ENCODE results near the gene PWWP2A.
"Not testable (repeated sequence)": the region's sequence is repeated elsewhere in the genome, so short reads cannot be mapped to it uniquely, and the experiment has no call there.

PWWP2A gene, protein sequence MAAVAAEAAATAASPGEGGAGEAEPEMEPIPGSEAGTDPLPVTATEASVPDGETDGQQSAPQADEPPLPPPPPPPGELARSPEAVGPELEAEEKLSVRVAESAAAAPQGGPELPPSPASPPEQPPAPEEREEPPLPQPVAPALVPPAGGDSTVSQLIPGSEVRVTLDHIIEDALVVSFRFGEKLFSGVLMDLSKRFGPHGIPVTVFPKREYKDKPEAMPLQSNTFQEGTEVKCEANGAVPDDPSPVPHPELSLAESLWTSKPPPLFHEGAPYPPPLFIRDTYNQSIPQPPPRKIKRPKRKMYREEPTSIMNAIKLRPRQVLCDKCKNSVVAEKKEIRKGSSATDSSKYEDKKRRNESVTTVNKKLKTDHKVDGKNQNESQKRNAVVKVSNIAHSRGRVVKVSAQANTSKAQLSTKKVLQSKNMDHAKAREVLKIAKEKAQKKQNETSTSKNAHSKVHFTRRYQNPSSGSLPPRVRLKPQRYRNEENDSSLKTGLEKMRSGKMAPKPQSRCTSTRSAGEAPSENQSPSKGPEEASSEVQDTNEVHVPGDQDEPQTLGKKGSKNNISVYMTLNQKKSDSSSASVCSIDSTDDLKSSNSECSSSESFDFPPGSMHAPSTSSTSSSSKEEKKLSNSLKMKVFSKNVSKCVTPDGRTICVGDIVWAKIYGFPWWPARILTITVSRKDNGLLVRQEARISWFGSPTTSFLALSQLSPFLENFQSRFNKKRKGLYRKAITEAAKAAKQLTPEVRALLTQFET

DNA sequence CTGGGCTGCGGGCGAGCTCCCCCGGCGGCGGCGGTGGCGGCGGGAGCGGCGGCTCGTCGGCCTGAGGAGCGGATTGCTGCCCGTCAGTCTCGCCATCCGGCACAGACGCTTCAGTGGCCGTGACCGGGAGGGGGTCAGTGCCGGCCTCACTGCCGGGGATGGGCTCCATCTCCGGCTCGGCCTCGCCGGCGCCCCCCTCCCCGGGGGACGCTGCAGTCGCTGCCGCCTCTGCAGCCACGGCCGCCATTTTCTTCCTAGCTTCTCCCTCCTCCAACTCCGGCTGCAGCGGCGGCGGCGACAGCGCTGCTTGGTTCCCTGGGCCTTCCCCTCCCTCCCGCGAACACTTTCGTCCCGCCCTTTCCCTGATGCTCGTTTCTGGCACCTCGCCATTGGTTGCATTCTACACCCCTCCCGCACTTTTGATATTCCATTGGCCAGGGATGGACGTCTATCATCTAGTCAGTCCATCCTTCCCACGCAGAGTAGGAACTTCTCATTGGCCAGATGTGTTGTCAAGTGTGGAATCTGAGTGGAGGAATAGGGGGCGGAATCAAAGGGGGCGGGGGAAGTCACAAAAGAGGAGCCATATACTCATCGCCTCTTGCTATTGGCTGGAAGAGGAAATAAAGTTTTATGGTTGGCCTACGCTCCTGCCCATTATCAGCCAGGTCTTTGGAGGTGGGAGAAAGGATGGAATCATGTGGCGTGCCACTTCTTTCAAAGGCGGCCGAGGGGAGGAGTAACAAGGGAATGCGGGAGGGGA lies at the start of gene PWWP2A:
PWWP2A (minus strand) TSS at position 309 of the 763 bp plus-strand sequence; CDS start at position 247, 62 bp downstream.
- peak; percentile 100 for DNase-seq

DNA sequence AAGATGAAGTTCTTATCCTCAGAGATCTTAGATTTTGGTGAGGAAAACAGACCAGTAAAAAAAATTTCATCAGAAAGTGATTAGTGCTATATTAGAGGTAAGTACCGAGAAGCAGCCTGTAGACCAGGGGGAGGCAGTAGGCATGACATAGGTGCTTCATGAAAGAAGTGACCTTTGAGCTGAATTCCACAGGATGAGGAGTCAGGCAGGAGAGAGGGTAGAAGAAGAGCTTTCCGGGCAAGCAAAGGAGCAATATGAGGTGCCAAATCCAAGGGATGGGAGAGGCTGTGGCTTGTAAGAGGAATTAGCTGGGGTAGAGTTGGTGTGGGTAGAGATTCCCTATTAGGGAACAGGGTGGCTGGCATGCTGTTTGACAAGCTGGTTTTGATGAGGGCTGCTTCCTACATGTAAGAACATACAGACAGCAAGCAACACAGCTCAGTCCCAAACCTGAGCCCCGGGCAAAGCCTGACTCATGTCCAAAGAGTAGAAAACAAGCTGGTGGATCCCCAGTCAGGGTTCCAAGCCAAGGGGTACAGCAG lies 48.4 kb upstream of the PWWP2A start:
- no peak for DNase-seq

DNA sequence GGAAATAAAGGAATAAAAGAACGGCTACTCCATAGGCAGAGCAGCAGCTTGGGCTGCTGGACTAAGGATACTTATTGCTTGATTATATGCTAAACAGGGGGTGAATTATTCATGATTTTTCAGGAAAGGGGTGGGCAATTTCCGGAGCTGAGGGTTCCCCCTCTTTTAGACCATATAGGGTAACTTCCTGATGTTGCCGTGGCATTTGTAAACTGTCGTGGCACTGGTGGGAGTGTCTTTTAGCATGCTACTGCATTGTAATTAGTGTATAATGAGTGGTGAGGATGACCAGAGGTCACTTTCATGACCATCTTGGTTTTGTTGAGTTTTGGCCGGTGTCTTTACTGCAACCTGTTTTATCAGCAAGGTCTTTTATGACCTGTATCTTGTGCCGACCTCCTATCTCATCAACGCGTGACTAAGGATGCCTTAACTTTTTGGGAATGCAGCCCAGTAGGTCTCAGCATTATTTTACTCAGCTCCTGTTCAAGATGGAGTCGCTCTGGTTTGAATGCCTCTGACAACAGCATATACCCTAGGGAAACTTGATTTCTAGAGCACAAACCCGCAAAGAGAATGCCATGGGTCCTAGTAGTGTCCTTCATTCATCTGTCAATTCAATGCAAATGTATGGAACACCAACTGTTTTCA lies 47.8 kb upstream of the PWWP2A start:
- no peak for DNase-seq

DNA sequence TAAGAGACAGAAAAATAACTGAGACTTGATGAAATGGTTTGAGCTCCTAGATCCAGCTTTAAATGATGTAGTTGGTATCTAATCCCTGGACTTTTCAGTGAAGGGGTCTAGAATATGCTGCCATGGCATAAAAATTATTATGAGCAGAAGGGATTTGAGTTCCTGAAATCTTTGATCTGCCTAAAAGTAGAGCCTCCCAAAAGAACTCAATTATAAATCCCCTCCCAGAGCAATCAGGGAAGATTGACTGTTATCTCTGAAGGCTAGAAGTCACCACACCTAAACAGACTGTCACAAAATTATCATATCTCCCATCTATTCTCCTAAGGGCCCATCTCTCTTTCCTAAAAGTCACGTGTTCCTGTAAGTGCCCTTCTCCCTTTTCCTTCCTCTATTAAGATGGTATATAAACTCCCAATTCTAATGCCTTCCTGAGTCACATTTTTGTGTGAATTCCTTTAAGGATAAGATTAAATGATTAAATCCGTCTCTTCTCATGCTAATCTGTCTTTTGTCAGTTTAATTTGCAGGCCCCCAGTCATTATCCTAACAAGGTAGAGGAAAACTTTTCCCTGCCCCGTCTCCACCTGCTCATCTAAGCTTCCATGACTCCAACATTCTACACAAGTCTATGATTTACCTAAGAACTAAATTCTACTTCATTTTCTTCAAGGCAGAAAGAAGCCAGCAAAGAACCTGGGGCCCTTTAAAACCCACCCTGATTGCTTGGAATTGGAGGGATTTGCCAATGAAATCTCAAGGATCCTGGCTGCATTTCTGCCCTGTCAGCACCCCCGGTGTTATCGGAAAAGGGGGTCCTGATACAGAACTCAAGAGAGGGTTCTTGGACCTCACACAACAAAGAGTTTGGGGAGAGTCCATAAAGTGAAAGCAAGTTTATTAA lies 47.1 kb upstream of the PWWP2A start:
- no peak for DNase-seq

DNA sequence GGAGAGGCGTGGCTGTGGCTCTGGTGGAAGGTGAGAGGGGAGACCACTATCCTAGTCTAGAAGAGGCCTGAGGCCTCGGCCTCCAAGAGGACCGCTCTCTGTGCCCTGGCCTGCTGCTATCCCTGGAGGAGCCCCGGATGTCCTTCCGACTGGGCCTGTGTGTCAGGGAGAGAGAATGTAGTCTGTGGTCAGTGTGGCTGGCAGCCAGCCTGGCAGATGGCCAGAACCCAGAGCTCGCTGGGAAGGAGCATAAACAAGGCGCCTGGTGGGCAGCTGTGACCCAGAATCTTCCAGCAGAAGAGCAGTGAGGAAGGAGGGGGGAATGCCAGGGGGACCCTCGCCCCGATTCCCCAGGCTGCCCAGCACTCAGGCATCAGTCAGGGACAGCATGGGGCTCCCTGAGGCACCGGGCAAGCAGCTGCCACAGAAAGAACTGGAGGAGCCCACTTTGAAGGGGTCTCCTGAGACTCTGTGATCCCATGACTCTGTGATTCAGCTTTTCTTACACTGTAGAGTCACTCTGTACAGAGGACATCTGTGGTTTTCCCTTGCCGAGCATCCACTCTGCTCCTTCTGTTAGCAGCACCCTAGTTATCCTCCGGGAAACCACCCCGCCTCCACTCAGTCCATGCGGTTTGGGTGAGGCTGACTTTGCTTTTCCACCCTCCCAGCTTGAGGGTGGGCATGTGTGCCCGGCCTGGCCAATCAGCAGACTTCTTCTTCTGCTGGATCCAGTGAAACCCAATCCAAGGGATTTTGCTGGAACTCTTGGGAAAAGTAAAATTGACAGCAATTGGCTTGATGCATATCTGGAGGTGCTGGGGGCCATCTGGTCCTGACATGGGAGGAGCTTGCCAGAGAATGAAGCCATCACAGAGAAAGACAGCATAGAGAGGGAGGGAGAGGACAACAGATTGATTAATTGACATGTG lies 46.2 kb upstream of the PWWP2A start:
- peak; percentile 86 for DNase-seq

DNA sequence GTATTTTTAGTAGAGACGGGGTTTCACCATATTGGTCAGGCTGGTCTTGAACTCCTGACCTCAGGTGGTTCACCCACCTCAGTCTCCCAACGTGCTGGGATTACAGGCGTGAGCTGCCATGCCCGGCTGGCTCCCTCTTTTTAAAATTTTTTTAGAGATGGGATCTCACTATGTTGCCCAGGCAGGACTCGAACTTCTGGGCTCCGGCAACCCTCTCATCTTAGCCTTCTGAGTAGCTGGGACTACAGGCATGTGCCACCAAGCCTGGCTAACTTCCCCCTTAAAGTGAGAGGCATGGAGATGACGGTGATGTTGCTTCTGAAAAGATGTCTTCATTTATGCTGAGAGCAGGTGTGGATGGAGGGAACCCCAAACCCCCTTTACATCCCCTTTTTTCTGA lies 43.7 kb upstream of the PWWP2A start:
- no peak for DNase-seq

DNA sequence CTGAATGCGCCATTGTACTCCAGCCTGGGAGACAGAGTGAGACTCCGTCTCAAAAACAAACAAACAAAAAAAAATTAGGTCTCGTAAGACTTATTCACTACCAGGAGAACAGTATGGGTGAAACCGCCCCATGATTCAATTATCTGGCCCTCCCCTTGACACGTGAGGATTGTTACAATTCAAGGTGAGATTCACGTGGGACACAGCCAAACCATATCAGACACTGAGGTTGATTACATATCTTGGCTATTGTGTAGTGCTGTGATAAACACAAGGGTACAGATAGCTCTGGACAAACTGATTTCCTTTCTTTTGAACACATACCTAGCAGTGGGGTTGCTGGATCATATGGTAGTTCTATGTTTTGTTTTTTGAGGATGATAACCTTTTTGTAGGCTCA lies 42.4 kb upstream of the PWWP2A start:
- DNase-seq: no peak

DNA sequence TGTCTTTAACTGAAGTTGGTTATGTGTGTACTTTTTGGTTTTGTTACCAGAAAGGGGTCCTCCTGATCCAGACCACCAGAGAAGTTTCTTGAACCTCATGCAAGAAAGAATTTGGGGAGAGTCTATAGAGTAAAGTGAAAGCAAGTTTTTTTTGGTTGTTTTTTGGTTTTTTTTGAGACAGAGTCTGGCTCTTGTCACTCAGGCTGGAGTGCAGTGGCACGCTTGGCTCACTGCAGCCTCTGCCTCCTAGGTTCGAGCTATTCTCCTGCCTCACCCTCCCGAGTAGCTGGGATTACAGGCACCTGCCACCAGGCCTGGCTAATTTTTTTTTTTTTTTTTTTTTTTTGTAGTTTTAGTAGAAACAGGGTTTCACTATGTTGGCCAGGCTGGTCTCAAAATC lies 41.6 kb upstream of the PWWP2A start:
- not testable (repeated sequence) for DNase-seq

DNA sequence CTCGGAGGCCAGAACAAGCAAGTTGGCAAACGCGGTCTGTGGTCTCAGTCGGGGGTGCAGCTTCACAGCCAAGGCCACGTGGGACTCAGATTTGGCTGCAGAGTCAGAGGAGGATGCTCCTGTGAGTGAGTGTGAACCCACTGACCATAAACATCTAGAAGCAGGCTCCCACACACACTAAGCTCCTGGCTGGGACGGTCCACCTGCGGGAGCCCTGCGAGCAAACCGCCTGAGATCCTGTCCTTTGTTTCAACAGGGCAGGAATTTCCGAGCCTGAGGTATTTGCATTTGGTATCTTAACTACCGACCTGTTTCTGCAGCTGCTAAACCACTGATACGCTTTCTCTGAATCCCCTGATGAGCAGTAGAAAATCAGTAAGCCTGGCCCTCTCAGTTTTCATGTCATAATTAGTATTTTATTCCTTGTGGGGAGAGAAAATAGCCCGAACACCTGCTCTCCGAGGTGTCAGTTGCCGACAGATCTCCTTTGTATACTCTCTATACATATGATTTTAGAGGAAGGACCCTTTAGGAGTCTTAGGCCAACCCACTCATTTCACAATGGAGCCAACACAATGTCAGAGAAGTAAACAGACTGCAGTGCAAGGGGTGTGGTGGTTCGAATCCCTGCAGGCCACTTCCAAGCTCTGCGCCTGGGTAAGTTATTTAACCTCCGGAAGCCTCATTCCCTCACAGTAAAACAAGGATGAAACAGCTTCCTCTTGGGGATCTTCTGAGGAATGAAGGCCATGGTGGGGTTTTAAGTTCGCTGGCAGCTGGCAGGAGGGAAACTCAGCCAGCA lies 40.9 kb upstream of the PWWP2A start:
- DNase-seq: no peak

DNA sequence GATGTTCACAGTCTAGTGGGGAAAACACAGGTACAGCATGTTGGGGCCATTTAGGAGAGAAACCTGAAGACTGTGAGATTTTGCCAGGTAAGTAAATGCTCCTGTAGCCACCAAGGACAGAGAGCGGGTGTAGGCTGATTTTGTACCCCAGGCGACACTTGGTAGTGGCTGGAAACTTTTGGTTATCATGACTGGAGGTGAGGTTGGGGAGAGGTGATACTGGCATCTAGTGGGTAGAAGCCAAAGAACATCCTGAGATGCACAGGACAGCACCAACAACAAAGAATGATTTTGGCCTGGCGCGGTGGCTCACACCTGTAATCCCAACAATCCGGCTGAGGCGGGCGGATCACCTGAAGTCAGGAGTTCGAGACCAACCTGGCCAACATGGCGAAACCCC lies 38.8 kb upstream of the PWWP2A start:
- no peak for DNase-seq

DNA sequence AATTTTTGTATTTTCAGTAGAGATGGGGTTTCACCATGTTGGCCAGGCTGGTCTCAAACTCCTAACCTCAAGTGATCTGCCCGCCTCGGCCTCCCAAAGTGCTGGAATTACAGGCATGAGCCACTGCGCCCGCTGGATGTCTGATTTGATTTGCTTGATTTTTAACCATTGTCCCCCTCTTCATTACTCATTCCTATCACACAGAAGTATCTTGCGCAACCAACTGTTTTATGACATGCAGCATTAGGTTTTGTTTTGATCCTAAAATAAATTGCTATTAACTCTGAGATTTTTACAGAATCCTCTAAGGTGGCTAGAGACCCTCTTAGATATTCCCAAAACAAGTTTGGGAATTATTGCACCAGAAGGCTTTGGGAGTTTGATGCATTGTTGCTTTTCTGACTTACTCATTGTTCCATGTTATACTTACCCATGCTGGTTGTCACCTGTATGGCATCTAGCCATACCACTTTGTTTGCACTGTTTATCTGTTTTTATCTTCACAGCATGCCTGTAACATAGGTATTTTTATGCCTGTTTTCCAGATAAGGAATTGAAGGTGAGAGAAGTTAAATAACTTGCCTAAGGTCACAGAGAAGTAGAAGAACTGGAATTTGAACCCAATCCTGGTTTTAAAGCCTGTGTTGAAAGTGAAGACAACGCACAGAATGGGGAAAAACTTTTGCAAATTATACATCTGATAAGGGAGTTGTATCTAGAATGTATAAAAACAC lies 35.9 kb upstream of the PWWP2A start:
- no peak for DNase-seq

DNA sequence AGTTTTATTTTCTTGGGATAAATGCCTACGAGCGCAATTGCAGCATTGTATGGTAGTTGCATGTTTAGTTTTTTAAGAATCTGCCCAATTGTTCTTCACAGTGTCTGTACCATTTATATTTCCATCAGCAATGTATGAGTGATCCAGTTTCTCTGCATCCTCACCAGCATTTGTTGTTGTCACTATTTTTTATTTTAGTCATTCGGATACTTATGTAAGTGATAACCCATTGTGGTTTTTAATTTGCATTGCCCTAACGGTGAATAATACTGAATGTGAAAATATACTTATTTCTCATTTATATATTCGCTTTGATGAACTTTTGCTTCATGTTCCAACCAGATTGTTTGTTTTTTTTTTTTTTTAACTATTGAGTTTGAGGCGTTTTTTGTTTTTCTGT lies 33.7 kb upstream of the PWWP2A start:
- DNase-seq: no peak

DNA sequence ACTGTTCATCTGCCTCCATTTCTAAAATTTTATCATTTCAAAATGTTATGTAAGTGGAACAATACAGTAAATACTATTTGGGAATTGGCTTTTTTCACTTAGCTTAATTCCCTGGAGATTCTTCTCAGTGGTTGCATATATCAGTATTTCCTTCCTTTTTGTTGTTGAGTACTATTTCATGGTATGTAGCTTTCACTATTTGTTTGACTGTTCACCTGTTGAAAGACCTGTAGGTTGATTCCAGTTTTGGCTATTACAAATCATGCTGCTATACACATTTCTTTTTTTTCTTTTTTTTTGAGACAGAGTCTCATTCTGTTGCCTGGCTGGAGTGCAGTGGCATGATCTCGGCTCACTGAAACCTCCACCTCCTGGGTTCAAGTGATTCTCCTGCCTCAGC lies 33.0 kb upstream of the PWWP2A start:
- DNase-seq: no peak

DNA sequence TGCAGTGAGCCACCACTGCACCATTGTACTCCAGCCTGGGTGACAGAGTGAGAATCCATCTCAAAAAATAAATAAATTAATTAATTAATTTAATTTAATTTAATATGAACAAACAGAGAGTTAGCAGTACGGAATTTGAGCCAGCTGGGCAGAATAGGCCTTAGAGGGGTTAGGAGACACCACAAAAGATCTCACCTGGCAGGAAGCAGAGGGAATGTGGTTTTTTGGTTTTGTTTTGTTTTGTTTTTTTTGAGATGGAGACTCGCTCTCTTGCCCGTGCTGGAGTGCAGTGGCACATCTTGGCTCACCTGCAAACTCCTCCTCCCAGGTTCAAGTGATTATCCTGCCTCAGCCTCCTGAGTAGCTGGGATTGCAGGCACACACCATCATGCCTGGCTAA lies 31.8 kb upstream of the PWWP2A start:
- DNase-seq: no peak

DNA sequence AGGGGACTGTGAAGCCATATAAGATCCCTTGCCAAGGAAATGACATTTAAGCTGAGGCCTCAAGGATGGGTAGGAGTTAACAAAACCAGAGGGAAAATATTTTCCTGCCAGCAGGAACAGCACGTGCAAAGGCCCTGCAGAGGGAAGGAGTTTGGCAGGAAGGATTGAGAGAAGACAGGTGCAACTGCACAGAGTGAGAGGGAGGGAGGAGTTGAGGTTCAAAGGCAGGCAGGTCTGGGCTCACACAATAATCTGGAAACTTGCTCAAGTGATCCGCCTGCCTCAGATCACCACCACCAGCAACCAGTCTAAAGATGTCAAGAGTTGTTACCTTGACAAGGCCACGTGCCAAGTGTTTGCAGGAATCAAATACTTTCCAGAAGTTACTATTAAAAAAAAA lies 31.1 kb upstream of the PWWP2A start:
- no peak for DNase-seq

DNA sequence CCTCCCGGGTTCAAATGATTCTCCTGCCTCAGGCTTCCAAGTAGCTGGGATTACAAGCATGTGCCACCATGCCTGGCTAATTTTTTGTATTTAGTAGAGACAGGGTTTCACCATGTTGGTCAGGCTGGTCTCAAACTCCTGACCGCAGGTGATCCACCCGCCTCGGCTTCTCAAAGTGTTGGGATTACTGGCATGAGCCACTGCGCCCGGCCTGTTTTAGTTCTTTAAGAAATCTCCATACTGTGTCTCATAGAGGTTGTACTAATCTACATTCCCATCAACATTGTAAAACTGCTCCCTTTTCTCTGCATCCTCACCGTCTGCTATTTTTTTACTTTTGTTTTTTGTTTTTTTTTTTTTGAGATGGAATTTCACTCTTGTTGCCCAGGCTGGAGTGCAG lies 25.2 kb upstream of the PWWP2A start:
- DNase-seq: not testable (repeated sequence)

DNA sequence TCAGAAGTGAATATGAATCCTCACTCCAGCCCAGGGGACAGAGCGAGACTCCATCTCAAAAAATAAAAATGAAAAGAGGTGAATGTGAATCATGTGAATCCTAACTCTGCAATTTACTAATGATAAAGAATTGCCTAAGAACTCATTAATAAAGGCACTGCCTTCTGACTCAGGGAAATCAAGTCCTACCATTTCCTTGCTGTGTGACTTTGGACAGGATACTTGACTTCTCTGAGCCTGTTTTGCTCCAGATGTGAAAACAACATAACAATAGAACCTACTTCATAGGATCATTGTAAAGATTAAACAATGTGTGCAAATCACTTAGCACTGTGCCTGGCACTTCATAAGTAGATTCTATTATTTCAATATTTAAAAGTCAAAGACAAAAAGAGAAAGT lies 15.1 kb upstream of the PWWP2A start:
- no peak for DNase-seq

DNA sequence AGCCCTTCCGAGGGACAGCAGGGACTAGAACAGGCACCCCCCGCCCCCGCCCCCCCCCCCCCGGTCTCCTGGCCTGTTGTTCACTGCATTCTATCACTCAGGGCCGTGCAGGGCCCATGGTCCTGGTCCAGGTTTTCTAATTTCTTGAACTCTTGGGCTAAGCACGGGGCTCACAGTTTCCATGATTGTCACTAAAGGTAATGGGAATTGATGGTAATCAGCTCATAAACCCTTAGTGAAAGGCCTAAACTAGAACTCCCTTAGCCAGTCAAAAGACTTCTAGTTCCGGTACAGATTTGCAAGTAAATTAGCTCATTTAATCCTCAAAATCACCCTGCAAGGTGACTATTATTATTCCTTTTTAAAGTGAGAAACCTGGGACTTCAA lies 14.7 kb upstream of the PWWP2A start:
- no peak for DNase-seq
